Natural killer cell (primary cell): ENCODE data around the gene WFDC12. TPM values are rescaled to one million over a fixed set of nuclear protein-coding genes. Genes with fewer than 3 reads are reported as not detected.

Experiments used
- ATAC-seq, 3 donors: fragments of 150-1000 bp in 2 of 3; fragments of 200-7000 bp in 1 of 3; cut with Tn5 transposase; 1 replicate in 1 of 3; 2 replicates in 2 of 3; pipeline ENCODE4 v1.10.0; 2021; ENCODE audit warnings: mild to moderate bottlenecking in 2 of 3, moderate library complexity in 2 of 3
- DNase-seq, 2 donors: peaks; one replicate each; pipeline versions ENCODE4 v3.0.0 to v3.0.0-alpha.2; 2013 to 2021; ENCODE audit warnings: mixed read lengths in 1 of 2
- H3K27ac ChIP-seq: one replicate; pipeline ENCODE4 v1.5.1; 2013; ENCODE audit warnings: mild to moderate bottlenecking, low read length
- H3K27me3 ChIP-seq: one replicate; pipeline ENCODE4 v1.6.1; 2013; ENCODE audit warnings: low read length; ENCODE audit not compliant: control insufficient read depth, insufficient read depth
- H3K36me3 ChIP-seq: one replicate; pipeline ENCODE4 v1.6.1; 2013; ENCODE audit warnings: low read length; ENCODE audit not compliant: control insufficient read depth, insufficient read depth
- H3K4me1 ChIP-seq: one replicate; pipeline ENCODE4 v1.6.1; 2013; ENCODE audit warnings: low read length; ENCODE audit not compliant: control insufficient read depth, insufficient read depth
- H3K4me3 ChIP-seq: one replicate; pipeline ENCODE4 v1.5.1; 2013; ENCODE audit warnings: low read length
- H3K9me3 ChIP-seq: one replicate; pipeline ENCODE4 v1.6.1; 2013; ENCODE audit warnings: low read length; ENCODE audit not compliant: control insufficient read depth, insufficient read depth
- H3K27ac Mint-ChIP-seq, 2 donors: one replicate each; pipeline ENCODE4 v1.8.0; 2022; ENCODE audit warnings: mild to moderate bottlenecking in 2 of 2, mixed read lengths in 2 of 2, moderate library complexity in 1 of 2
- H3K27me3 Mint-ChIP-seq, 2 donors: one replicate each; pipeline ENCODE4 v1.8.0; 2022; ENCODE audit warnings: low read depth in 2 of 2, mixed read lengths in 2 of 2
- H3K36me3 Mint-ChIP-seq: one replicate; pipeline ENCODE4 v1.8.0; 2022; ENCODE audit warnings: mixed read lengths
- H3K4me1 Mint-ChIP-seq, 2 donors: one replicate each; pipeline ENCODE4 v1.8.0; 2022; ENCODE audit warnings: mixed read lengths in 2 of 2
- H3K4me3 Mint-ChIP-seq: one replicate; pipeline ENCODE4 v1.8.0; 2022; ENCODE audit warnings: mild to moderate bottlenecking, moderate library complexity, mixed read lengths
- H3K9me3 Mint-ChIP-seq, 2 donors: one replicate each; pipeline ENCODE4 v1.8.0; 2022; ENCODE audit warnings: mixed read lengths in 2 of 2
- WGBS: methylation state at CpG from one replicate; pipeline ENCODE4 v1.1.7; 2013; ENCODE audit warnings: missing lambda C conversion rate; ENCODE audit not compliant: insufficient coverage; 5-methylcytosine and 5-hydroxymethylcytosine counted together
- intact Hi-C: fragments of 100-400 bp; cut with micrococcal nuclease; formaldehyde crosslinking; loops from one replicate; pipeline ENCODE4 v1.14.2; 2022
- total RNA-seq, 4 donors: library from RNA; stranded (reverse); fragments of 120-200 nt in 1 of 4; gene quantifications; one replicate each; pipeline versions ENCODE4 v1.2.3 to v1.2.4, GENCODE V29; 2013 to 2022
- TF ChIP-seq, protein P1 (sequence below): fragments of 200-600 bp; IDR thresholded peaks from one replicate; pipeline ENCODE4 v1.8.0; 2022; ENCODE audit warnings: antibody characterized with exemption

Gene WFDC12
- total RNA-seq, 3 donors from 2014 or later (not counting 1 experiment from before 2014, with no cell fraction given) = not detected

DNA sequence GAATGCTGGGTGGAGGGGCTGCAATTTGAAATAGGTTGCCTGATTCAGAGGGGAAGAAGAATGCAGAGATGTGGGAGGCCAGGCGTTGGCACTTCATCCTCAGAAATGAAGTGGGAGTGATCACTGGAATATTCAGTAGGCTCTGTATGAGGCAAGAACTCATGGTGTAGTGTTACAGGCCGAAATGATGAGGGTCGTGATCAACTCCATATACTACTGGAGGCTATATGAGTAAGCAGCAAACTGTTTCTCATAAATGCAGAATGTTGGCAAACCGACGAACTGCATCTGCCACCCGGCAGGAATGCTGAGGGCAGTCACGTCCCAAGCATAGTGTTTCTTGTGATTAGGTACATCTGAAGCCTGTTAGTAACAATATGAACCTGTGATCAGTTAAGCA, 36.0 kb downstream of the WFDC12 start:
- Histone ChIP-seq H3K27me3 (no peaks in the 10 kb centered on the region), H3K4me3 (no peak overlapping the region), H3K27ac (no peak overlapping the region), H3K4me1 (no peaks in the 10 kb centered on the region), H3K9me3 (no peaks in the 10 kb centered on the region), H3K36me3 (peaks cover 28% of the 10 kb centered on the region)
- H3K36me3 Mint-ChIP-seq = peaks cover 6% of the 10 kb centered on the region
- 94% methylated on average over 7 of the region's 7 CpGs for WGBS
- no peaks in the 10 kb centered on the region for H3K9me3 Mint-ChIP-seq
- no peak for ATAC-seq
- DNase-seq = no peak
- H3K27ac Mint-ChIP-seq = peak overlapping the region; percentile 50 to 59
- H3K27me3 Mint-ChIP-seq = no peaks in the 10 kb centered on the region
- TF ChIP-seq, protein P1, sequence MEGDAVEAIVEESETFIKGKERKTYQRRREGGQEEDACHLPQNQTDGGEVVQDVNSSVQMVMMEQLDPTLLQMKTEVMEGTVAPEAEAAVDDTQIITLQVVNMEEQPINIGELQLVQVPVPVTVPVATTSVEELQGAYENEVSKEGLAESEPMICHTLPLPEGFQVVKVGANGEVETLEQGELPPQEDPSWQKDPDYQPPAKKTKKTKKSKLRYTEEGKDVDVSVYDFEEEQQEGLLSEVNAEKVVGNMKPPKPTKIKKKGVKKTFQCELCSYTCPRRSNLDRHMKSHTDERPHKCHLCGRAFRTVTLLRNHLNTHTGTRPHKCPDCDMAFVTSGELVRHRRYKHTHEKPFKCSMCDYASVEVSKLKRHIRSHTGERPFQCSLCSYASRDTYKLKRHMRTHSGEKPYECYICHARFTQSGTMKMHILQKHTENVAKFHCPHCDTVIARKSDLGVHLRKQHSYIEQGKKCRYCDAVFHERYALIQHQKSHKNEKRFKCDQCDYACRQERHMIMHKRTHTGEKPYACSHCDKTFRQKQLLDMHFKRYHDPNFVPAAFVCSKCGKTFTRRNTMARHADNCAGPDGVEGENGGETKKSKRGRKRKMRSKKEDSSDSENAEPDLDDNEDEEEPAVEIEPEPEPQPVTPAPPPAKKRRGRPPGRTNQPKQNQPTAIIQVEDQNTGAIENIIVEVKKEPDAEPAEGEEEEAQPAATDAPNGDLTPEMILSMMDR = no peak
- intact Hi-C loops = no loop called here
- no peak overlapping the region for H3K4me3 Mint-ChIP-seq
- H3K4me1 Mint-ChIP-seq = peaks cover 38 to 42% of the 10 kb centered on the region in 2 donors

DNA sequence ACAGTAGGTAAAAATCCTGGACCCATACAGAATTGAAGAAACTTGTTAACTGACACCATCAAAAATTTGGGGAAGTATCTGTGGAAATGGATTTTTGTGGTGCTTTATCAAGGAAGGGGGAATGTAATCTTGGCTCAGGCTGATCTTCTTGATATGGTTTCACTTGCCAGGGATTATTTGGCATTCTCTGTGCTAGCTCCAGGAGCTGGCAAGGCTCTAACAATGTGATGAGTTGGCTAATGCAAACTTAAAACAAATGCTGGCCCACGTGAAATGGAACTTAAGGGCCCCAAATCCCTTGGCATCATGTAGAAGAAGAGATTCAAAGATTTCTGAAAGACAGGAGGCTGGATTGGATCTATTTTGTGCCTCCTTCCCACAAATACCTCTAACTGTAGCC, 36.5 kb downstream of the WFDC12 start:
- no peaks in the 10 kb centered on the region for H3K9me3 ChIP-seq
- DNase-seq (no peak), ATAC-seq (no peak)
- peak overlapping the region; percentile 50 to 59 for H3K27ac Mint-ChIP-seq
- intact Hi-C loops = no loop called here
- no peaks in the 10 kb centered on the region for H3K9me3 Mint-ChIP-seq
- peaks cover 42 to 44% of the 10 kb centered on the region in 2 donors for H3K4me1 Mint-ChIP-seq
- H3K4me3 Mint-ChIP-seq = no peak overlapping the region
- H3K27ac ChIP-seq = no peak overlapping the region
- H3K4me1 ChIP-seq = no peaks in the 10 kb centered on the region
- H3K27me3 ChIP-seq = no peaks in the 10 kb centered on the region
- no peak overlapping the region for H3K4me3 ChIP-seq
- 100% methylated on average over 1 of the region's 1 CpG for WGBS
- H3K36me3 Mint-ChIP-seq = peaks cover 10% of the 10 kb centered on the region
- H3K36me3 ChIP-seq = peaks cover 31% of the 10 kb centered on the region
- H3K27me3 Mint-ChIP-seq = no peaks in the 10 kb centered on the region
- TF ChIP-seq, protein P1 = no peak

DNA sequence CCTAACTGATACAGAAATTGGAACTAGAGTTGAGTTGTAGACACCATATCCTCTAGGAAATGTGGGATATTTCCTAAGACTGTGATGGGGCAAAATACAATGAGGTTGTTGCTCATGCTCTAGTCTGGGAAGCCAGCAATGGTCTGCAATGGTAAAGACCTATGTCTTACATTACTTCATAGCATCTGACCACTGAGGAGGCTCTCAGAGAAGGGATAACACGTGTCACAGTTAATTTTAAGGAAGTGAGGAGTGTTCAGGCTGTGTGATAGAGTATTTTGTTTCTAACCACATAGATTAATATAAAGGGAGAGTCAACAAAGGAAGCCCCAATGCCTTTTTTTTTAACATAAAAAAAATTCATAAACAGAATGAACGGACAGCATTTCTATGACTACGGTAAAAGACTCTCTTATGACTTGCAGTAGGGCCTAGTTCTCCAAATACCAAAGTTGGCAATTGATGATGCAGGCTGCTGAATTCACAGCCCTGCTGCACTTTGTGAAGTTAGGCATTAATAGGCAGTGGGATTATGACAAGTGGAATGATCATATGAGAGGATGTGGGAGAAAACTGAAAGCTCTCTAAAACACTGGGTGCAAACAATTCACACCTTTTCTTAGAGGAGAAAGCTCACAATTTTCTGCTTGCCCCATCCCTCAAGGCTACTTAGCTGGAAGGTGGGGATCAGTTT, 37.0 kb downstream of the WFDC12 start:
- H3K36me3 ChIP-seq = peaks cover 37% of the 10 kb centered on the region

More for the DNA sequence above, 37.0 kb downstream of the WFDC12 start:
- ATAC-seq (no peak), DNase-seq (no peak)
- Histone ChIP-seq H3K4me3 (no peak overlapping the region), H3K27me3 (no peaks in the 10 kb centered on the region), H3K27ac (no peak overlapping the region), H3K9me3 (no peaks in the 10 kb centered on the region), H3K4me1 (no peaks in the 10 kb centered on the region)
- 88% methylated on average over 2 of the region's 3 CpGs for WGBS
- Mint-ChIP-seq H3K27me3 (no peaks in the 10 kb centered on the region), H3K4me1 (peaks cover 44 to 45% of the 10 kb centered on the region in 2 donors), H3K4me3 (no peak overlapping the region), H3K27ac (peak overlapping the region; percentile 50 to 59), H3K9me3 (no peaks in the 10 kb centered on the region), H3K36me3 (peaks cover 15% of the 10 kb centered on the region)
- TF ChIP-seq, protein P1 = no peak
- intact Hi-C loops = no loop called here
